Stimulated activated CD4-positive, alpha-beta T cell treated with anti-CD3 and anti-CD28 coated beads, Interleukin-12 subunit alpha, Interleukin-12 subunit beta, amount 100 ng/mL, for 48 hours (primary cell): ENCODE results near the gene DRD2.

ENCODE experiments used
- DNase-seq, 3 donors: peaks; one replicate each; pipeline ENCODE4 v3.0.0-alpha.2; 2020; ENCODE audit warnings: low read depth in 2 of 3, low spot score in 1 of 3

The DRD2 gene

GRCh38 chr11:113373981-113374560, 101.1 kb downstream of the DRD2 start:
- DNase-seq: no peak

DNA sequence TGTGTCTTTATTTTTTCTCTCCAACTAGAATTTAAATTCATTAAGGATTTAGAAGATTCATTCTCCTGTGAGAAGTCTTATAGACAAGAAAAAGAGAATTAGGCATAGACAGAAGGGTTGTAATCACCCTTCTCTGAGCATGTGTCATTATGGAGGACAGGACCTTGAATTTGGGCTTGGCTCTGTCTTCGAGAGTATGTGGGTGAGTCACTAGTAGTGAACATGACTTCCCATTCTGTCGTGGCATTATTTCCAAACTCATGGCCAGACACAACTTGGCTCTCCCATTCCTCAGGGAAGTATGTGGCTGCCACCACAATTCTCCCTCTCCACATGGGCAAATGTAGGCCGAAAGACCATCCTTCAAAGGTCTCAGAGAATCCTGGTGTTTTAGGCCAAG, 101.9 kb downstream of the DRD2 start:
- no peak for DNase-seq

- no peak for DNase-seq
Observed at GRCh38 chr11:113372309-113372708, 102.9 kb downstream of the DRD2 start.

GRCh38 chr11:113370634-113371033, 104.6 kb downstream of the DRD2 start:
- DNase-seq: no peak

DNA sequence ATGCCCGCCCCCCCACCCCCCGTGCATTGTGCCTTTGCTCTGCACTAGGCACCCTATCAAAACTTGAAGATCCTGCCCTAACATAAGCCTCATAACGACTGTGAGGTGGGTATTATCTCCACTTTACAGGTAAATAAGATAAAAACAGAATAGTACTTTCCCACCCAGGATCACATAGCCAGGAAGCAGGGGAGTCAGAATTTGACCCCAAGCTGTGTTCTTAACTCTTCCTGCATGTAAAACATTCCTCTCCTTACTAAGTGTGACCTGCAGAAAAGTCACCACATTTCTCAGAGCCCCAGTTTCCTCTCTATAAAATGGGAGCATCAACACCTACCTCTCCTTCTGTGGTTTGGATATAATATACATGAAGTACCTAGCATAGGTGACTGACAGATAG, 105.8 kb downstream of the DRD2 start:
- DNase-seq: no peak

GRCh38 chr11:113365895-113366294, 109.3 kb downstream of the DRD2 start:
- DNase-seq: no peak

GRCh38 chr11:113363996-113364641, 111.1 kb downstream of the DRD2 start:
- no peak for DNase-seq

GRCh38 chr11:113363406-113363805, 111.8 kb downstream of the DRD2 start:
- DNase-seq: no peak
